HG02571 (cell line): Measurements from ENCODE around the gene ANO2.

Experiments
- ATAC-seq: cut with Tn5 transposase; IDR thresholded peaks from one replicate; pipeline ENCODE4 v1.9.1; 2021; ENCODE audit warnings: mild to moderate bottlenecking, moderate library complexity; ENCODE audit not compliant: unreplicated experiment

Gene ANO2

DNA sequence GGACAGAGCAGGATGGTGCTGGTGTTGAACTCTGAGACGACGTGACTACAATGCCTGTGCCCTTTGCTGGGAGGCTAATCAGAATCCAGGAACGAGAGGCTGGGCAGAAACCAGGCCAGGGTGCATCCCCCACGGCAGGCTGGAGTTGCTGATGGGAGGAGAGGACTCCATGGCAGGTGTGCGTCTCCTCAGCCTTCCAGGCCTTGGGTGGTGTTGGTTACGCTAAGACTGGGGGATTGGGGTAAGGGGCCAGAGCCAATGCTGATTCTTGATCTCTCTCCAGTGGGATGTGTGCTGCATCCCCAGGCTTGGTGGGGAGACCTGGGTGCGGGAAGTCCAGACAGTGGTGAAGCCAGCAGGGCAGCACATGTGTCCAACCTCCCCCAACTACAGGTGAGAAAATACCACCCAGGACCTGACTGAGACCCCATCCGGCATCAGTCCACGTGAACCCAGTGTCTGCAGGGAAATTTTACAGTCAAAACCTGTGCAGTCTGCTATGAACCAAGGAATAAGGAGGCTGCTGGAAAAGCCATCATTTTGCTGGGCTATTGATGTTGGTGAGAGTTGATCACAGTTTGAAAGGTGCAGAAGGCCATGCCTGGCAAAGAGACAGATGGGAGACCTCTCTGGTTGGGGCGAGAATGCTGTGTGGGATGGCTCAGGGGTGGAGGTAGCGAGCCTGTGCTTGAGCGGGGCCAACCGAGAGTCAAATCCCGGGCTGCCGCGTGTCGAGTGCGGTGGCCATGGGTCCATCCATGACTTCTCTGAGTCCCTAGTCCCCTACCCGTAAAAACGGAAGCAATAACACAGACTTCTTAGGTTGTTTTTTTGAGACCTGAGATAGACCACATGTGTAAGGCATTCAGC lies 423.4 kb downstream of the ANO2 start:
- no peak for ATAC-seq

DNA sequence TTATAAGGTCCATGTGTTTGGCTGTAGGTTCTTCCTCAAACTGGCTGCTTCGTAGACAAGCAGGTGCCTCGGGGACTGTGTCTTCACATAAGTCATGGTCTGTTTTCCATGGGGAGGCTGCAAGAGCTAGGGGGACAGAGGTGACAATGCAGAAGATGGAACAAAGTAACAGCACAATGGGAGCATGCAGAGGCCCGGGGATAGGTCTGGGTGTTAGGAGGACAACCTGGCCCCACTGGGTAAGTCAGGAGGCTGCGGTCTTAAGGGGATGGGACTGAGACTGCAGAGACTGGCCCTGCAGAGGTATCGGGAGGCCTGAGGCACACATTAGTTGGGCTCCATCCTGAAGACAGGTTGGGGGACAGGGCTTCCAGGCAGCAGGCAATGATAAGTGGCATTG lies 424.2 kb downstream of the ANO2 start:
- ATAC-seq = no peak

DNA sequence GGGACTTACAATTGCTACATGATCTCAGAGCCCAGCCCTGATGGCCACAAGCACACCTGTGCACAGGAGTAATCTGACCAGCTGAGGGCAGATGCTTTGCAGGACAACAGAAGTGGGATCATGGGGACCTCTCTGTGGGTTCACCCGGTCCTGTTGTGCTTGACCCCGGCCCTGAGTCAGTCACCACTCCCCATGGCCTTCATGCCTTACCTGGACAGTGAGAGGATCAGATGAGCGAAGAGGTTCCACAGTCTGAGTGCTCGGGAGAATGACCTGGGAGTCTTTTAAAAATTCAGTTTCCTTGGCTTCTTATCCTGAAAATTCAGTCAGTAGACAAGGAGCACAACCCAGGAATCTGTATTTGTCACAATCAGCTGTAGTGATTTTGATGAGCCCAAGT lies 425.0 kb downstream of the ANO2 start:
- no peak for ATAC-seq

DNA sequence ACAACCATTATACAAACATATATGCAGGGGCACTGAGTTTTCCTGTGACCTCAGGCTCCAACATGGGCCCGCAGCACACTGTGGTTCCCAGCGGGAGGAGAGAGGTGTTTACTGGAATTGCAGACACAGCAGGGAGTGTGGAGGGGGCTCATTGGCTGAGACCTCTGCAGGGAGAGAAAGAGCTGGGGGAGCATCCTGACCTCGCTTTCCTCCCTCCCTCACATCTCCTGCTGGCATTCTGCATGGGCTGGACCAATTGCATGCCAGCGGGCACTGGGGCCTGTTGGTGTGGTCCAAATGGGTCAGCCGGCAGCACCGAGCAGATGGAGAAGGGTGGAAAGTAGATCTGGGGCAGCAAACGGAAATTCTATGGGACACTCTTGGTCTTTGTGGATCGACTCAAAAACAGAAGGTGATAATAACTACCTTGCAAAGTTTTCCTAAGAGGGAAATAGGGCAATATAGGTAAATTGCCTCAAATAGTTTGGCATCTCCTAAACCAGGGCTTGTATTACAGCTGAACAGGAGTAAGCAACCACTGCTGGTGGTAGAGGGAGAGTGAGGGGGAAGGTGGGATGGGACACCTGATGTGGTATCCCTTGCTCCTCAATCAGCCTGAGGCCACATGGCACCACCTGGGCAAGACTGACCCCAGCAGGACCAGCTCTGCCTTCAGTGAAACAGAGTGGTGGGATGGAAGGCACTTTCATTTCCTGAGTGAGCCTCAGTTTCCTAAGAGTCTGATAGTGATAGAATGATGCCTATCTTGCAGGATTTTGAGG lies 426.3 kb downstream of the ANO2 start:
- no peak for ATAC-seq

DNA sequence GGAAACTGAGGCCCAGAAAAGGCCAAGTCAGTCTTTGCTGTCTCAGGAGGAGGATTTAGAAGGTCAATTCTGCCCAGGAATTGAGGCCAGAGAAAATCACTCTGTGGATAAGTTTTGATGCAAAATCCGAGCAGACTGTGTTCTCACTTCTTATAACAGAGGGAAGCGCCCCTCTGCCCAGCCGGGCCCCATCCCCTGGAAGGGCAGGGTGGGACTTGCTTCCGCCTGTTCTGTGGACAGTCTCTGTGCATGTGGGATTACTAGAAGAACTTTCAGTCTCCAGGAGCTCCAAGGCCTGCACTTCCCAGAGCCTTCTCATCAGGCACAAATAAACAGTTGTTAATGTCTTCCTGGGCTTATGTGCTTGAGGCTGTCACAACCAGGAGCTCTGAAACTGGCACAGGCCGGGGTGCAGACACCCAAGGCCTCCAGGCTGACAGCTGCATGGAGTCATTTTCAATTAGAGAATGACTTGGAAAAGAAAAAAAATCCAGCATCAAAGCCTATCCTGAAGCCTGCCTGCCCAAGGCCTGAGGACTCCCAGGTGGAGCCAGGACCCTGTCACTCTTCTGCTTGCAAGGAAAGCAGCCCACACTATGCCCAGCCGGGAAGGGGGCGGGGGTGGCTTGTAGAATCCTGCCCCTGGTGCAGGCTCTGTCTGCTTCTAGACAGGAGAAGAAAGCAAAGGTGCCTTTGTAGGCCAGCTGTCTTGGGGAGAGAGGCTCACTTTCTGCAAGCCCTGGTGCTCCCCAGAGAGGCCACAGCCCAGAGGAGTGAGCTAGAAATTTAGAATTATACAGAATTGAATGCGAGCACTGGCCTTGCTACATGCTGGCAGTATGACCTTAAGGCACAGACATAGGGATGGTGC lies 428.5 kb downstream of the ANO2 start:
- ATAC-seq = no peak

DNA sequence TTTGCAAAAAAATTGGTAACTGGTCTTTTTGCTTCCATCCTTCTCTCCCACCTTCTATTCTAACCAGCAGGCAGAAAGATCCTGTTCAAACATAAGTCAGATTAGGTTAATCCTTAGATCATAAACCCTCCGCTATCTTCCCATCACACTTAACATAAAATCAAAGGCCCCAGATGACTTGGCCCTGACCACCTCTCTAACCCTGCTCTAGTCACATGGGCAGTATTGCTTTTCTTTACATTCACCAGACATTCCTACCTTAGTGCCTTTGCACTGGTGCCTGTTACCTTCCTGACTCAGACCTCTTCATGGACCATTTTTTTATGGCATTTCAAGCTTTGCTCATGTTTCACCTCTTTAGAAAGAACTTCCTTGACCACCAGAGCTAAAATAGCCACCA lies 429.6 kb downstream of the ANO2 start:
- ATAC-seq = no peak

DNA sequence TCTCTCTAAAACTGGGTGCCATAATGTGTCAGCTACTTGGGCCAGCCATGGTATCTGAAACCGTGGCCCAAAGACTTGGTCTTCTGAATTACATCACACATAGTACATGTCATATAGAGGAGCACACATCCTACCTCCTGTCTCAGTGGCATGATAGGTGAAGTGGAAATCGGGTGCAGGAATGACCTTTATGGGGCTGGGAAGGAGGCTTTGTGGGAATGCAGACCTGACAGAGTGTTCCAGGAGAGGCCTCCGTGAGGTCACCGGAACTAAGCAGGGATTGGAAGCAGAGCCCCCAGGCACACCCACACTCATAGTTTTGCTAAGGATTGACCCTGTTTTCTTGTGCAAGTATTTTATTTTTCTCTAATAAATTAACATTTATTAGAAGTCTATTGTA lies 430.5 kb downstream of the ANO2 start:
- ATAC-seq = no peak

DNA sequence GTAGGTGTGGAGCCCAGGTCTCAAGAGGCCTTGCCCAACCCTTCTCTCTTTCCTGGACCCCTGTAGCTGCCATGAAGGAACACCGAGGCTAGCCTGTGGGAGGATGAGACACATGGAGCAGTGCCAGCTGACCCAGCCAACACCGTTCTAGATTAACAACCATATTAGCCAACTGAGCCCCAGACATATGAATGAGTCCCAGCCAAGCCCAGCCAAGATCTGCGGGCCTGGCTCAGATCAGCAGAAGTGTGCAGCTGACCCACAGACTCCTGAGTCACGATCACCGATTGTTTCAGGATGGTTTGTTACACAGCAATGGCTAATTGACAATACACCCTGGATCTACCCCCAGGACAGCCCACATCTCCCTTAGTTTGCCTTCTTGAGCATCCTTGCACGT lies 431.0 kb downstream of the ANO2 start:
- no peak for ATAC-seq

DNA sequence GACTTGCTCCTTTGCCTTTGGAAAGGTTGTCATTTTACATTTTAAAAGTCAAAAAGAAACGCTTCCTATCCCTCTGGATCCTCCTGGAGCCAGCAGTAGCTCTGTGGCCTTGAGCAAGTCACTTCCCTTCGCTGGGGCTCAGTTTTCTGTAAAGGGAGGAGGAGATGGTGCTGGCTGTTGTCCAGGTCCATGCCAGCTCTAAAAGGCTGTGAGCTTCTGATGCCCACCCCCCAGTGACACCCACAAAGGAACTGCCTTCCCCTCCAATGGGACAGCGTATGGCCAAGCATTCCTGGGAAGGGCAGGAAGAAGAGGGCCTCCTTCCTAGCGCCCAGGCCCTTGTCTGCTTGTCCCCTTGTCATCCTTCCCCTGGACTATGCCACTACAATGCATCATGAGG lies 431.7 kb downstream of the ANO2 start:
- ATAC-seq = no peak
